Glutamatergic neuron (in vitro differentiated cells): ENCODE results near the gene MYOD1. TPM values are rescaled to one million over a fixed set of nuclear protein-coding genes. Genes with fewer than 3 reads are reported as not detected.
A peak's percentile ranks its signal among the peaks of the same experiment; 100 is the strongest.

Experiments
- DNase-seq: peaks from one replicate; pipeline ENCODE4 v3.0.0; 2022
- H3K27ac Mint-ChIP-seq: one replicate; pipeline ENCODE4 v1.8.0; 2020; ENCODE audit warnings: mild to moderate bottlenecking, mixed read lengths, inconsistent platforms; ENCODE audit not compliant: unreplicated experiment
- H3K27me3 Mint-ChIP-seq: one replicate; pipeline ENCODE4 v1.8.0; 2020; ENCODE audit warnings: mild to moderate bottlenecking, moderate library complexity, mixed read lengths, inconsistent platforms; ENCODE audit not compliant: unreplicated experiment
- H3K36me3 Mint-ChIP-seq: one replicate; pipeline ENCODE4 v1.8.0; 2020; ENCODE audit warnings: mild to moderate bottlenecking, mixed read lengths, inconsistent platforms; ENCODE audit not compliant: unreplicated experiment
- H3K4me1 Mint-ChIP-seq: one replicate; pipeline ENCODE4 v1.8.0; 2020; ENCODE audit warnings: mild to moderate bottlenecking, low read depth, mixed read lengths, inconsistent platforms; ENCODE audit not compliant: unreplicated experiment
- H3K4me3 Mint-ChIP-seq: one replicate; pipeline ENCODE4 v1.8.0; 2020; ENCODE audit warnings: mild to moderate bottlenecking, mixed read lengths, inconsistent platforms; ENCODE audit not compliant: unreplicated experiment
- H3K9me3 Mint-ChIP-seq: one replicate; pipeline ENCODE4 v1.8.0; 2020; ENCODE audit warnings: mild to moderate bottlenecking, moderate library complexity, mixed read lengths, inconsistent platforms; ENCODE audit not compliant: unreplicated experiment
- CTCF ChIP-seq: fragments of 200-600 bp; sonication (generic); IDR thresholded peaks from one replicate; pipeline ENCODE4 v1.5.0; 2021; ENCODE audit not compliant: partially characterized antibody, unreplicated experiment
- total RNA-seq: library from RNA; stranded (reverse); fragmentation: NEBNext Ultra II Directional; extraction: Animal tissue kit (Norgen Biotek cat#: 25700); gene quantifications from one replicate; pipeline ENCODE4 v1.2.1, GENCODE V29; 2021; ENCODE audit not compliant: unreplicated experiment

MYOD1 gene
- total RNA-seq, 1 donor from 2014 or later, result not detected

- Mint-ChIP-seq H3K27me3 (peaks cover 5% of the 10 kb centered on the region), H3K9me3 (peaks cover 2% of the 10 kb centered on the region), H3K4me1 (peaks cover 6% of the 10 kb centered on the region), H3K36me3 (no peaks in the 10 kb centered on the region), H3K4me3 (no peak overlapping the region), H3K27ac (no peak overlapping the region)
- TF ChIP-seq CTCF, result no peak
- DNase-seq, result peak; percentile 4
Observed at GRCh38 chr11:17743808-17744119, 24.4 kb downstream of the MYOD1 start.

- H3K4me3 Mint-ChIP-seq, result no peak overlapping the region
- no peak for TF ChIP-seq CTCF
- peaks cover 8% of the 10 kb centered on the region for H3K4me1 Mint-ChIP-seq
- peaks cover 2% of the 10 kb centered on the region for H3K9me3 Mint-ChIP-seq
- H3K27ac Mint-ChIP-seq, result no peak overlapping the region
- peak; percentile 9 for DNase-seq
- peaks cover 5% of the 10 kb centered on the region for H3K27me3 Mint-ChIP-seq
- H3K36me3 Mint-ChIP-seq, result no peaks in the 10 kb centered on the region
Observed at GRCh38 chr11:17744151-17744940, 25.0 kb downstream of the MYOD1 start.

- TF ChIP-seq CTCF, result no peak
- Mint-ChIP-seq H3K27ac (no peak overlapping the region), H3K27me3 (peaks cover 5% of the 10 kb centered on the region), H3K4me3 (no peak overlapping the region), H3K9me3 (peaks cover 2% of the 10 kb centered on the region), H3K36me3 (no peaks in the 10 kb centered on the region), H3K4me1 (peaks cover 7% of the 10 kb centered on the region)
- DNase-seq, result peak; percentile 13
Observed at GRCh38 chr11:17745023-17745772, 25.8 kb downstream of the MYOD1 start.

- Mint-ChIP-seq H3K36me3 (peaks cover 4% of the 10 kb centered on the region), H3K9me3 (peaks cover 2% of the 10 kb centered on the region), H3K4me3 (no peak overlapping the region), H3K27me3 (peaks cover 5% of the 10 kb centered on the region), H3K27ac (peak overlapping the region; percentile 36), H3K4me1 (peaks cover 2% of the 10 kb centered on the region)
- TF ChIP-seq CTCF, result no peak
- DNase-seq, result peak; percentile 2
Observed at GRCh38 chr11:17746096-17746495, 26.7 kb downstream of the MYOD1 start.
